Progenitor cell of endocrine pancreas (in vitro differentiated cells): ENCODE data around the gene FOXO1. TPM values are rescaled to one million over a fixed set of nuclear protein-coding genes. Genes with fewer than 3 reads are reported as not detected.

Experiments used
- DNase-seq: peaks from one replicate; pipeline ENCODE4 v3.0.0; 2021; ENCODE audit warnings: low spot score; ENCODE audit not compliant: unreplicated experiment
- H3K27ac Mint-ChIP-seq: 2 replicates; pipeline ENCODE4 v1.8.0; 2021; ENCODE audit warnings: mild to moderate bottlenecking, moderate library complexity, mixed read lengths
- H3K27me3 Mint-ChIP-seq: 2 replicates; pipeline ENCODE4 v1.8.0; 2021; ENCODE audit warnings: mixed read lengths
- H3K36me3 Mint-ChIP-seq: 2 replicates; pipeline ENCODE4 v1.8.0; 2022; ENCODE audit warnings: mixed read lengths; ENCODE audit not compliant: insufficient read depth
- H3K4me1 Mint-ChIP-seq: 2 replicates; pipeline ENCODE4 v1.8.0; 2021; ENCODE audit warnings: low read depth, mixed read lengths
- H3K4me3 Mint-ChIP-seq: 2 replicates; pipeline ENCODE4 v1.8.0; 2021; ENCODE audit warnings: low read depth, mild to moderate bottlenecking, moderate library complexity, mixed read lengths
- H3K9me3 Mint-ChIP-seq: 2 replicates; pipeline ENCODE4 v1.8.0; 2021; ENCODE audit warnings: low read depth, mixed read lengths
- CTCF ChIP-seq: fragments of 200-600 bp; sonication (generic); IDR thresholded peaks from one replicate; pipeline ENCODE4 v1.5.0; 2021; ENCODE audit warnings: antibody characterized with exemption, mild to moderate bottlenecking; ENCODE audit not compliant: unreplicated experiment
- total RNA-seq: library from RNA; stranded (reverse); gene quantifications from 2 replicates; pipeline ENCODE4 v1.2.1, GENCODE V29; 2021

The FOXO1 gene
- total RNA-seq, 1 donor from 2014 or later: 15.7 TPM

DNA sequence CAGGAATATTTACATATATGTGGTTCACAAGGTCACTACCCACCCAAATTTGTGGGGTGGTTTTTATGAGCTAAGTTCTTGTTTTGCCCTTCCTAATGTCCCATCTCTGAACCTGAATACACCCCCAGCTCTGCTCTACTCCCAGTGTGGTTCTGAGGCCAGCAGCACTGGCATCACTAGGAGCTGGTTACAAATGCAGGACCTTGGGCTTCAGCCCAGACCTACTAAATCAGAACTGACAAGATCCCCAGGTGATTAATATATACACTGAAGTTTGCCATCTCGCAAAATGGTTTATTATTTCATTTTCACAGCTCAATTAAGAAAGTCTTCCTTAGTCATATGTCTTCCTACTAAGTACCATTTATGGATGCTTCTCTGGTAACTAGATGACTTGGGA lies 67.9 kb downstream of the FOXO1 start:
- Mint-ChIP-seq H3K9me3 (no peaks in the 10 kb centered on the region), H3K27me3 (no peaks in the 10 kb centered on the region), H3K27ac (peak overlapping the region; percentile 53), H3K4me1 (peaks cover 31% of the 10 kb centered on the region), H3K4me3 (no peak overlapping the region), H3K36me3 (no peaks in the 10 kb centered on the region)
- TF ChIP-seq CTCF: no peak
- no peak for DNase-seq

DNA sequence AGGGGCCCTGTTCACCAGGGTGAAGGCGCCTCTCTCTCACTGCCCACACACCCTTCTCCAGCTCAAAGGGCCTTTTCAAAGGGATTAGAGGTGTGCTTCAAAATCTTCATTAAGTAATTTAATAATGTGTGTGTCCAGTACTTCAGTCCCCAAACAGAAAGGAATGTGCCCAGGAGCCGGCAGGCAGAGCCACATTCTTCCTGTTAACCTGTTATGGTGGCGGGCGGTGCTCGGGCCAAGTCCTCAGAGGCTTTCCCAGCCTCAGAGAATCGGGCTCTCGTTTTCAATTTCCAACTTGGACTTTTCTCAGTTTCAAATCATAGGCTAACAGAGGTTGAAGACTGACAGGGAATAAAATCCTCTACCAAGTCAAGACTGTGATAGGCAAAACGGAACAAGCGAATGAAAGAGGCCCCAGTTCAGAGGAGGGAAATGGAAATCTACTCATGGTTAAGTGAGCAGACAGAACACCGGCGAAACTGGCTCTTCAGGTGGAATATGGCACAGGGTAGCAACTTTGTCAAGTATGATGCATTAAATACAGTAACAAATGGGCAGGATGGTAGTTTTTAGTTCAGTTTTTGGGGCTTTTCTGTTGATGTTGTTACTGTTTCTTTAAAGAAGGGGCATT lies 68.6 kb downstream of the FOXO1 start:
- Mint-ChIP-seq H3K9me3 (no peaks in the 10 kb centered on the region), H3K4me3 (no peak overlapping the region), H3K27ac (peak overlapping the region; percentile 47), H3K36me3 (no peaks in the 10 kb centered on the region), H3K4me1 (peaks cover 31% of the 10 kb centered on the region), H3K27me3 (no peaks in the 10 kb centered on the region)
- TF ChIP-seq CTCF: no peak
- no peak for DNase-seq

- DNase-seq: no peak
- Mint-ChIP-seq H3K4me1 (peaks cover 31% of the 10 kb centered on the region), H3K4me3 (no peak overlapping the region), H3K9me3 (no peaks in the 10 kb centered on the region), H3K27me3 (no peaks in the 10 kb centered on the region), H3K27ac (no peak overlapping the region), H3K36me3 (no peaks in the 10 kb centered on the region)
- no peak for TF ChIP-seq CTCF
Measured at GRCh38 chr13:40596484-40596883, 70.0 kb downstream of the FOXO1 start.

DNA sequence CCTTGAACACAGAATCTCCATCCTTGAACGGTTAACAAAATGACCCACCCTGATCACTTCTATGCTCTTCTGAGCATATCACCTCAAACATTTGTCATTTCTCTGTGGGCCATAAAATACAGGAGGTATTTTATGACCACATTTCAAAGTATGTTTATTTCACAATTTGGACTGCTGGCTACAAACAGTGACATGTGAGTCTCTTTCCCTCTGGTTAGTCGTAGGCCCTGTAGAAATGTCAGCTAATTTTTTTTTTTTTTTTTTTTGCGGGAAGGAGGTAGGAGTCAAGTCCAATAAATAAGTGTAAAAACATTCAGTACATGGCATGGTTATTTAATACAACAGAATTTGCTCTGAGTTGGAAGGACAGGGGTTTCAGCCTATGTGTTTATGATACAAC lies 70.7 kb downstream of the FOXO1 start:
- H3K27me3 Mint-ChIP-seq: no peaks in the 10 kb centered on the region
- H3K27ac Mint-ChIP-seq: no peak overlapping the region
- no peaks in the 10 kb centered on the region for H3K36me3 Mint-ChIP-seq
- peaks cover 32% of the 10 kb centered on the region for H3K4me1 Mint-ChIP-seq
- no peak overlapping the region for H3K4me3 Mint-ChIP-seq
- no peak for DNase-seq
- TF ChIP-seq CTCF: no peak
- H3K9me3 Mint-ChIP-seq: no peaks in the 10 kb centered on the region

GRCh38 chr13:40592035-40592434 lies 74.4 kb downstream of the FOXO1 start:
- no peaks in the 10 kb centered on the region for H3K9me3 Mint-ChIP-seq
- no peaks in the 10 kb centered on the region for H3K36me3 Mint-ChIP-seq
- no peaks in the 10 kb centered on the region for H3K27me3 Mint-ChIP-seq
- no peak for TF ChIP-seq CTCF
- DNase-seq: no peak
- H3K4me1 Mint-ChIP-seq: peaks cover 20% of the 10 kb centered on the region
- H3K4me3 Mint-ChIP-seq: no peak overlapping the region
- no peak overlapping the region for H3K27ac Mint-ChIP-seq
